IMR-90 (cell line): ENCODE measurements around the gene JAK1. TPM values are rescaled to one million over a fixed set of nuclear protein-coding genes. Genes with fewer than 3 reads are reported as not detected.

Source experiments
- ATAC-seq: fragments of 200-7000 bp; cut with Tn5 transposase; 2 replicates; pipeline ENCODE4 v1.9.1; 2020; ENCODE audit warnings: low read depth, mild to moderate bottlenecking, moderate library complexity
- BruUV-seq: library from RNA; stranded (reverse); fragments of 400-500 nt; replicated peaks from 2 replicates; lab custom pipeline; 2021; lab: Mats Ljungman, UMichigan
- CTCF ChIA-PET: fragments of 300-600 bp; formaldehyde crosslinking; extraction: SDS; loops from one replicate; lab custom pipeline; 2021; ENCODE audit warnings: antibody characterized with exemption; lab: Yijun Ruan, JAX
- POLR2A ChIA-PET: fragments of 300-600 bp; sonication (Branson Sonifier 250); formaldehyde crosslinking; loops from one replicate; lab custom pipeline; 2022; ENCODE audit warnings: antibody characterized with exemption; ENCODE audit not compliant: unreplicated experiment; lab: Charles Lee
- DNase-seq: peaks from one replicate; pipeline ENCODE4 v3.0.0; 2013
- H2AFZ ChIP-seq: replicated peaks from 2 replicates; pipeline ENCODE3; 2013; ENCODE audit warnings: low read length, mild to moderate bottlenecking; ENCODE audit not compliant: poor library complexity
- H2AK5ac ChIP-seq: 2 replicates; pipeline ENCODE4 v1.6.1; 2013; ENCODE audit warnings: low read depth, low read length, inconsistent platforms
- H2AK9ac ChIP-seq: replicated peaks from 2 replicates; pipeline ENCODE3; 2013; ENCODE audit warnings: mild to moderate bottlenecking, low read depth, low read length, moderate library complexity; ENCODE audit not compliant: poor library complexity
- H2BK120ac ChIP-seq: 2 replicates; pipeline ENCODE4 v1.6.1; 2013; ENCODE audit warnings: low read depth, low read length, inconsistent platforms
- H2BK15ac ChIP-seq: 3 replicates; pipeline ENCODE4 v1.6.1; 2013; ENCODE audit warnings: low read depth, low read length, inconsistent platforms
- H2BK20ac ChIP-seq: 2 replicates; pipeline ENCODE4 v1.6.1; 2013; ENCODE audit warnings: low read depth, mild to moderate bottlenecking, inconsistent platforms, low read length, moderate library complexity
- H2BK5ac ChIP-seq: 2 replicates; pipeline ENCODE4 v1.6.1; 2013; ENCODE audit warnings: mild to moderate bottlenecking, low read depth, low read length, inconsistent platforms; ENCODE audit not compliant: poor library complexity, severe bottlenecking
- H3K14ac ChIP-seq: replicated peaks from 2 replicates; pipeline ENCODE4 v1.6.1; 2013; ENCODE audit warnings: low read depth, low read length, inconsistent platforms
- H3K18ac ChIP-seq: 2 replicates; pipeline ENCODE4 v1.6.1; 2013; ENCODE audit warnings: low read depth, low read length, control low read depth
- H3K23ac ChIP-seq: 2 replicates; pipeline ENCODE4 v1.6.1; 2013; ENCODE audit warnings: low read depth, low read length, inconsistent platforms
- H3K27ac ChIP-seq: 2 replicates; pipeline ENCODE4 v1.5.1; 2013; ENCODE audit warnings: mild to moderate bottlenecking, control low read depth, low read length; ENCODE audit not compliant: insufficient read depth
- H3K27me3 ChIP-seq: 2 replicates; pipeline ENCODE4 v1.6.1; 2013; ENCODE audit warnings: low read length; ENCODE audit not compliant: control insufficient read depth, insufficient read depth
- H3K36me3 ChIP-seq: 2 replicates; pipeline ENCODE4 v1.6.1; 2013; ENCODE audit warnings: low read length, mixed read lengths; ENCODE audit not compliant: control insufficient read depth, insufficient read depth
- H3K4ac ChIP-seq: 2 replicates; pipeline ENCODE4 v1.6.1; 2013; ENCODE audit warnings: low read depth, low read length, inconsistent platforms
- H3K4me1 ChIP-seq: 2 replicates; pipeline ENCODE4 v1.6.1; 2013; ENCODE audit warnings: low read length, mixed read lengths; ENCODE audit not compliant: control insufficient read depth, insufficient read depth
- H3K4me2 ChIP-seq: 2 replicates; pipeline ENCODE4 v1.6.1; 2013; ENCODE audit warnings: low read depth, mild to moderate bottlenecking, control low read depth, low read length, moderate library complexity
- H3K4me3 ChIP-seq: 2 replicates; pipeline ENCODE4 v1.5.1; 2013; ENCODE audit warnings: low read depth, mild to moderate bottlenecking, control low read depth, low read length, moderate library complexity; ENCODE audit not compliant: insufficient read depth
- H3K56ac ChIP-seq: 2 replicates; pipeline ENCODE4 v1.6.1; 2013; ENCODE audit warnings: low read length, inconsistent platforms; ENCODE audit not compliant: insufficient read depth; ENCODE audit errors: extremely low read depth
- H3K79me1 ChIP-seq, 2 experiments: 2 replicates each; pipeline ENCODE4 v1.6.1; 2013; ENCODE audit warnings: low read length in 2 of 2, inconsistent platforms in 1 of 2, low read depth in 1 of 2
- H3K9ac ChIP-seq: 2 replicates; pipeline ENCODE4 v1.6.1; 2013; ENCODE audit warnings: low read depth, low read length, control low read depth
- H3K9me1 ChIP-seq: 2 replicates; pipeline ENCODE4 v1.6.1; 2013; ENCODE audit warnings: low read length, inconsistent platforms; ENCODE audit not compliant: insufficient read depth
- H3K9me3 ChIP-seq: 2 replicates; pipeline ENCODE4 v1.6.1; 2013; ENCODE audit warnings: low read length; ENCODE audit not compliant: control insufficient read depth, insufficient read depth
- H4K20me1 ChIP-seq: 2 replicates; pipeline ENCODE4 v1.6.1; 2013; ENCODE audit warnings: low read length, inconsistent platforms; ENCODE audit not compliant: insufficient read depth
- H4K5ac ChIP-seq: 2 replicates; pipeline ENCODE4 v1.6.1; 2013; ENCODE audit warnings: mild to moderate bottlenecking, low read depth, low read length, control low read depth
- H4K8ac ChIP-seq, 2 experiments: 2 replicates each; pipeline ENCODE4 v1.6.1; 2013; ENCODE audit warnings: low read depth in 2 of 2, low read length in 2 of 2, control low read depth in 1 of 2, inconsistent platforms in 1 of 2
- H4K91ac ChIP-seq: 2 replicates; pipeline ENCODE4 v1.6.1; 2013; ENCODE audit warnings: low read depth, low read length, inconsistent platforms; ENCODE audit not compliant: insufficient read depth
- FOS ChIP-seq: fragments of 150-350 bp; IDR thresholded peaks from 2 replicates; pipeline ENCODE4 v1.6.1; 2016; ENCODE audit warnings: low read depth, low read length
- MAFK ChIP-seq: IDR thresholded peaks from 2 replicates; pipeline ENCODE4 v1.6.1; 2012; ENCODE audit warnings: low read depth, low read length, improper control_type of control experiment
- whole genome bisulfite sequencing, 2 experiments: methylation state at CpG; one replicate each; pipeline versions ENCODE4 v1.1.5 to v1.1.7; 2013; ENCODE audit warnings: missing lambda C conversion rate in 2 of 2; ENCODE audit not compliant: insufficient read length in 1 of 2; ENCODE audit errors: extremely low coverage in 2 of 2; 5-methylcytosine and 5-hydroxymethylcytosine counted together
- dilution Hi-C: fragments of 300-500 bp; cut with HindIII; formaldehyde crosslinking; loops from one replicate; pipeline ENCODE4 v1.14.3; 2018; ENCODE audit warnings: low sequenced_read_pairs; ENCODE audit not compliant: unreplicated experiment
- in situ Hi-C: fragments of 300-500 bp; cut with MboI; formaldehyde crosslinking; loops from 3 replicates; pipeline ENCODE4 v1.14.3; 2019; ENCODE audit warnings: low sequenced_read_pairs, inconsistent platforms, mixed read lengths
- intact Hi-C: fragments of 100-400 bp; cut with micrococcal nuclease; formaldehyde crosslinking; loops from 2 replicates; pipeline ENCODE4 v1.10.0; 2022
- polyA plus RNA-seq, 3 experiments: library from polyadenylated mRNA; depleted of rRNA; stranded (reverse); fragments of >200 nt; gene quantifications; 2 replicates each; pipeline ENCODE4 v1.2.3, GENCODE V29; 2012; ENCODE audit warnings: low replicate concordance in 1 of 3
- total RNA-seq: library from RNA; depleted of rRNA; stranded (reverse); fragments of >200 nt; gene quantifications from 2 replicates; pipeline ENCODE4 v1.2.3, GENCODE V29; 2012

Gene JAK1
- total and polyA plus RNA-seq, 2 of the 4 experiments (the other 2 are of a cell fraction), result 76.9 to 103 TPM

DNA sequence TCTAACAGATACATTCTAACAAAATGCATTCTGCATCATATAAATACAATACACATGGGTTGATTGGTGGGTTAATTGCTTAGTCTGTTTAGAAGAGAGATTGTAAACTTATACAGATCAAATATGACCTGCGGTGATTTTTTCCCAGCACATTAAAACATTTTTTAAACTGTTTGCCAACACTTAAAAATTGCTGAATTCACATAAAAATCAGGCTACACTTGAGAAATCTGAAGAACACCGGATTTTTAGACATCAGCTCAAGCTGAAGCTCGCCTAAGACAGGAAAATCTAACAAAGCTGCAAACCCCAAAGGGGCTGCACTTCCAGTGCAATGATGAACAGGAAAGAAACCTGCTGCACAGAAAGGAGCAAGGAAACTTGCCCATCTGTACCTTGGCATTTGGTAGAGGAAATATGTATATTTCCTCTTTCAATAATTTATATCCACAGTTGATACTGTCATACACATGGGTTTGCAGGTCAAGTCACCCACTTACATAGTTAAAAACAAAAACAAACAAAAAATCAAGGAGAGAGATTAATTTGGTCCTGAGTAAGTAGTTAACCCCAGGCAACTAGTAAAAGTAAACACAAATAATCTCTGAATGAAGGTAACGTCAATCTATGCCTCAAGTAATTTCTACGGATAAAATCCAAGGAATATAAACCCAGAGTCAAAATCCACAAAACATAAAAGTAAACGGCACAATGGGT, 30.4 kb upstream of the JAK1 start:
- in situ Hi-C loops (loop anchor here (25.0 kb wide), 1 partner anchor 734 kb away; no protein-coding TSS in a partner anchor), intact Hi-C loops (no loop called here), dilution Hi-C loops (no loop called here)
- Histone ChIP-seq H4K8ac (no peak overlapping the region), H3K4ac (no peak overlapping the region), H3K18ac (no peak overlapping the region), H2AK5ac (no peak overlapping the region), H4K20me1 (no peaks in the 10 kb centered on the region), H2BK20ac (no peak overlapping the region), H3K79me1 (peaks cover 0 to 4% of the 10 kb centered on the region in 2 experiments; a peak in 1 of 4 replicates), H3K36me3 (no peaks in the 10 kb centered on the region), H2BK120ac (no peak overlapping the region), H3K4me1 (peaks cover 6% of the 10 kb centered on the region), H4K5ac (no peak overlapping the region), H3K27me3 (no peaks in the 10 kb centered on the region), H4K91ac (no peak overlapping the region), H3K23ac (no peak overlapping the region), H2BK5ac (no peak overlapping the region), H3K9me1 (peaks cover 7% of the 10 kb centered on the region), H2AFZ (no peak overlapping the region), H3K56ac (no peak overlapping the region), H3K9ac (no peak overlapping the region), H3K4me2 (no peak overlapping the region), H3K9me3 (no peaks in the 10 kb centered on the region), H2AK9ac (no peak overlapping the region), H3K4me3 (no peak overlapping the region), H2BK15ac (no peak overlapping the region), H3K27ac (no peak overlapping the region), H3K14ac (no peak overlapping the region)
- no TSS peak for BruUV-seq
- WGBS, 2 experiments, result no CpG with 5 or more reads among the region's 6 CpGs
- TF ChIP-seq MAFK (0 out of 2 replicates have a peak, but pooled peaks have one; percentile 30), FOS (no peak)
- ChIA-PET POLR2A (no interaction called here), CTCF (no interaction called here)
- ATAC-seq, result no peak
- DNase-seq, result no peak
